Peyer's patch (tissue), 4 donors: Measurements from ENCODE around the gene INPP5B. TPM values are rescaled to one million over a fixed set of nuclear protein-coding genes. Genes with fewer than 3 reads are reported as not detected.
A peak's percentile ranks its signal among the peaks of the same experiment; 100 is the strongest.

Experiments used
- DNase-seq, 3 donors: peaks; one replicate each; pipeline ENCODE4 v3.0.0-alpha.2; 2017 to 2019
- H3K27ac ChIP-seq, 4 donors: fragments of 200-600 bp; sonication (generic); one replicate each; pipeline ENCODE4 v1.5.1; 2016 to 2019
- H3K27me3 ChIP-seq, 2 donors: fragments of 200-600 bp; sonication (generic); one replicate each; pipeline ENCODE4 v1.5.1; 2019
- H3K36me3 ChIP-seq, 3 donors: fragments of 200-600 bp; sonication (generic); one replicate each; pipeline ENCODE4 v1.5.1; 2016 to 2019
- H3K4me1 ChIP-seq, 4 donors: fragments of 200-600 bp; sonication (generic); one replicate each; pipeline ENCODE4 v1.5.1; 2016 to 2019
- H3K4me3 ChIP-seq, 4 donors: fragments of 200-600 bp; sonication (generic); 1 replicate in 3 of 4; 2 replicates in 1 of 4; pipeline ENCODE4 v1.5.1; 2016 to 2019; ENCODE audit warnings: mild to moderate bottlenecking in 1 of 4
- H3K9me3 ChIP-seq, 4 donors: fragments of 200-600 bp; sonication (generic); one replicate each; pipeline ENCODE4 v1.5.1; 2016 to 2019; ENCODE audit warnings: mild to moderate bottlenecking in 1 of 4
- CTCF ChIP-seq, 6 experiments: fragments of 450-650 bp in 4 of 6; fragments of 200-600 bp in 2 of 6; sonication (generic) in 1 of 6; IDR thresholded peaks; one replicate each; pipeline ENCODE4 v1.5.1; 2017 to 2019; ENCODE audit warnings: antibody characterized with exemption in 6 of 6, mild to moderate bottlenecking in 3 of 6, moderate library complexity in 1 of 6
- POLR2A ChIP-seq, 2 donors: fragments of 450-650 bp; IDR thresholded peaks; one replicate each; pipeline ENCODE4 v1.5.1; 2017; ENCODE audit warnings: antibody characterized with exemption in 2 of 2, mild to moderate bottlenecking in 2 of 2, moderate library complexity in 2 of 2
- total RNA-seq, 4 donors: library from RNA; depleted of rRNA; stranded (reverse); fragments of >200 nt; gene quantifications; one replicate each; pipeline ENCODE4 v1.1.0, GENCODE V29; 2016

INPP5B gene
- total RNA-seq, 4 donors from 2014 or later = 24.7 to 56.9 (median 35.3) TPM

- peaks cover 0 to 58% (median 0%) of the 10 kb centered on the region in 3 donors for H3K36me3 ChIP-seq
These were observed 11.8 kb upstream of the INPP5B start for GRCh38 chr1:37958690-37959089.

GRCh38 chr1:37955685-37956084 lies 8.8 kb upstream of the INPP5B start:
- no peaks in the 10 kb centered on the region for H3K4me1 ChIP-seq
- no peak overlapping the region for H3K4me3 ChIP-seq
- no peak overlapping the region for H3K27ac ChIP-seq

More at GRCh38 chr1:37958690-37959089, 11.8 kb upstream of the INPP5B start:
- Histone ChIP-seq H3K4me3 (no peak overlapping the region), H3K27me3 (no peaks in the 10 kb centered on the region), H3K9me3 (no peaks in the 10 kb centered on the region), H3K27ac (no peak overlapping the region), H3K4me1 (no peaks in the 10 kb centered on the region)
- no peak for DNase-seq
- no peak for TF ChIP-seq POLR2A (IDR thresholded peaks at IDR 0.05)
- no peak for TF ChIP-seq CTCF (IDR thresholded peaks at IDR 0.05)

GRCh38 chr1:37954316-37954971 lies 7.6 kb upstream of the INPP5B start:
- peak in 1 of 3 donors; percentile 21 for DNase-seq
- H3K4me1 ChIP-seq = no peaks in the 10 kb centered on the region
- peaks cover 0 to 29% (median 0%) of the 10 kb centered on the region in 3 donors for H3K36me3 ChIP-seq
- no peaks in the 10 kb centered on the region for H3K27me3 ChIP-seq
- no peak overlapping the region for H3K4me3 ChIP-seq
- H3K9me3 ChIP-seq = no peaks in the 10 kb centered on the region
- no peak overlapping the region for H3K27ac ChIP-seq
- no peak for TF ChIP-seq CTCF (IDR thresholded peaks at IDR 0.05)
- no peak for TF ChIP-seq POLR2A (IDR thresholded peaks at IDR 0.05)

More at GRCh38 chr1:37955685-37956084, 8.8 kb upstream of the INPP5B start:
- Histone ChIP-seq H3K9me3 (no peaks in the 10 kb centered on the region), H3K36me3 (peaks cover 0 to 40% (median 0%) of the 10 kb centered on the region in 3 donors), H3K27me3 (no peaks in the 10 kb centered on the region)
- TF ChIP-seq CTCF (IDR thresholded peaks at IDR 0.05) = no peak
- no peak for TF ChIP-seq POLR2A (IDR thresholded peaks at IDR 0.05)
- DNase-seq = no peak

GRCh38 chr1:37952738-37953137 lies 5.9 kb upstream of the INPP5B start:
- Histone ChIP-seq H3K36me3 (peaks cover 0 to 12% (median 0%) of the 10 kb centered on the region in 3 donors), H3K9me3 (no peaks in the 10 kb centered on the region), H3K4me1 (peaks cover 0 to 1% (median 0%) of the 10 kb centered on the region in 4 donors), H3K4me3 (no peak overlapping the region), H3K27ac (no peak overlapping the region), H3K27me3 (no peaks in the 10 kb centered on the region)
- TF ChIP-seq CTCF (IDR thresholded peaks at IDR 0.05) = no peak
- no peak for DNase-seq

GRCh38 chr1:37951783-37952624 lies 5.2 kb upstream of the INPP5B start:
- H3K9me3 ChIP-seq = no peaks in the 10 kb centered on the region
- H3K36me3 ChIP-seq = peaks cover 0 to 7% (median 0%) of the 10 kb centered on the region in 3 donors
- no peaks in the 10 kb centered on the region for H3K27me3 ChIP-seq
- DNase-seq = peak in 1 of 3 donors; percentile 21
- H3K4me1 ChIP-seq = peaks cover 0 to 9% (median 0%) of the 10 kb centered on the region in 4 donors
- no peak for TF ChIP-seq POLR2A (IDR thresholded peaks at IDR 0.05)
- TF ChIP-seq CTCF (IDR thresholded peaks at IDR 0.05) = no peak
- H3K4me3 ChIP-seq = no peak overlapping the region
- no peak overlapping the region for H3K27ac ChIP-seq
